ENCODE data around the gene CCNJL.

- no peak for TF ChIP-seq CHD4 (IDR thresholded peaks at IDR 0.05; ENCODE audit: borderline replicate concordance)
- TF ChIP-seq CTCF (IDR thresholded peaks at IDR 0.05), result no peak
- no peak for TF ChIP-seq NR3C1 (IDR thresholded peaks at IDR 0.05)
- TF ChIP-seq NFE2L2 (conservative IDR thresholded peaks at IDR 0.05; ENCODE audit: low read length), result no peak
- TF ChIP-seq POLR2A (IDR thresholded peaks at IDR 0.05; ENCODE audit: low read length), result no peak
- TF ChIP-seq HMGXB4 (CRISPR knock-in tag; IDR thresholded peaks at IDR 0.05; ENCODE audit: borderline replicate concordance), result no peak
- TF ChIP-seq EP300 (IDR thresholded peaks at IDR 0.05), result no peak
- TF ChIP-seq CHD2 (IDR thresholded peaks at IDR 0.05; ENCODE audit: low read length, partially characterized antibody), result no peak
- TF ChIP-seq JUN (IDR thresholded peaks at IDR 0.05), result no peak
Measured at GRCh38 chr5:160207061-160207460, 105.3 kb downstream of the CCNJL start.

All from A549 (cell line).